Bone marrow (tissue), 2 donors: ENCODE results near the gene USF2.

Experiments used
- DNase-seq, 2 donors: peaks; one replicate each; lab custom pipeline; 2025; lab: John Stamatoyannopoulos, UW

Gene USF2

DNA sequence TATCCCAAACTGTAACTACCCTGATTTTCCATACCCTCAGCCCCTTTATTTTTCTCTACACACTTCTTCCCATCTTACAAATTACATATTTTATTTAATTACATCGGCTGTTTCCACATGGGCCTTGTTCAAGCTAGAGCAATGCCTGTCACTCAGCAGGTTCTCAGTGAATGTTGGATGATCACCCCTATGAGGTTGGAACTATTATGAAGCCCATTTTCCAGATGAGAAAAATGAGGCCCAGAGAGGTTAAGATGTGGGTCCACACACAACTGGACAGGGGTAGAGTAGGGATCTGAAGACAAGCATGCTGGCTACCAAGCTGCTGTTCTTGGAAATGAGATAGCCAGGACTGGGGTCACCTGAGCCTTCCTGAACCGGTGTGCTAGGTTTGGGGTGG is 33.2 kb downstream of the USF2 start:
- DNase-seq: no peak

DNA sequence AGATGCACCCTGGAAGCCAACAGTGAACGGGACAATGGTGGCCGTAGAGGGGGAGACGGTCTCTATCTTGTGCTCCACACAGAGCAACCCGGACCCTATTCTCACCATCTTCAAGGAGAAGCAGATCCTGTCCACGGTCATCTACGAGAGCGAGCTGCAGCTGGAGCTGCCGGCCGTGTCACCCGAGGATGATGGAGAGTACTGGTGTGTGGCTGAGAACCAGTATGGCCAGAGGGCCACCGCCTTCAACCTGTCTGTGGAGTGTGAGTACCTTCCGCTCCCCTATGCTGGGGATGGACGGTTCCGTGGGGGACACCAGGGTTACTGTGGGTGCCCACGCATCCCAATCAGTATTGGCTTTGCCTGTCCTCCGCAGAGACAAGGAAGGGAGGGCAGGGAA is 33.7 kb downstream of the USF2 start:
- DNase-seq: no peak

DNA sequence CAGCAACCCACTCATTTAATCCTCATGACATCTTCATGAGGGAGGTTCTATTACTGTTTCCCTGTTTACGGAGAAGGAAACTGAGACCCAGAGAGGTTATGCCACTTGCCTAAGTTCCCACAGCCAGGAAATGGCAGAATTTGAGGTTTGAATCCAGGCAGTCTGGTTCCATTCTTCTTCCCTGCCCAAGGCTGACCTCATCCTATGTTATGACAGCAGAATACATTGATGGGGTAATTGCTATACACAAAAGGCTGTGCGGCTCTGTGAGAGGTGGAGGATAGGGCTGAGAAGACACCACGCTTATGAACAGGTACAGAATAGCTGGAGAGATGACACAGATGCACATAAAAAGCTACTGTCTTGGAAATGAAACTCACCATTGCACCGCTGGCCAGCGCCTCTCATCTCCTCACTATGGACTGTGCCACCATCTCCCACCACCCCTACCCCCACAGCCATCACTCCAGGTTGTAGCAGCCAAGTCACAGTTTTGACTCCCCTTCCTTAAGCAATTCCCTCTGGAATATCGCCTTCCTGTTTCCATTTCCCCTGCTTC is 34.7 kb downstream of the USF2 start:
- DNase-seq: no peak

DNA sequence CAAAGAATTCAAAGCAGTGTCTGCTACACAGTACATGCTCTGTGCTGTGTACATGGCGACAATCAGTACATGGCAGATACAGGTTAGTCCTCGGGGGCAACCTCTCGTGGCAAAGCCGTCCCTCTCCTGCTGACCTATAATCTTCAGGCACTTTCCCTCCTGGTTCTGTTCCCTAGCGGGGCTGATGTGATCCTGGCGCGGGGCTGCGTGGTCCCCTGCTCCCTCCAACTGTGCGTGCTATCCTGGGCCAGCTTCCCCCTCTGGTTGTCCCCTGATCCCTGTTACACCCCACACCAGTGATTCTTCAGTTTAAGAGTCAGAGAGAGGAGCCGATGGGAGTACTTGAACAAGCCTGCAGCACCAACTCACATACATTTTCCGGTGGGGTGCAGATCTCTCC is 35.3 kb downstream of the USF2 start:
- no peak for DNase-seq

DNA sequence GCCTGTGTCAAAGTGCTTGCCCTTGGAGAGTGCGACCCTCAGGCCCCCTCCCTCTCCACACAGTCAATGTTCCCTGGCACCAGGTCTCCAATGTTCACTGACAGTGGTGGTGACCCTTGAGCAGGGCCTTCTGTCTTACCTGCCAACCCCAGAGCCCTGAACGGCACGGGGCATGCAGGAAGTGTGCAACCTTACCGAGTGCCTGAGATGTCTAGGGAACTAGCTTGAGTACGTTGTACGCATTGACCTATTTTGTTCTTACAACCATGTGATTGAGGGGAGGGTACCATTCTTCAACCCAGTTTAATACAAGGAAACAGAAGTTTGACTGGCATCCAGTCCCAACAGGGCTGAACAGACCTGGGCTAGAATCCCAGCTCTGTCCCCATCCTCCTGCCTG is 36.4 kb downstream of the USF2 start:
- no peak for DNase-seq

DNA sequence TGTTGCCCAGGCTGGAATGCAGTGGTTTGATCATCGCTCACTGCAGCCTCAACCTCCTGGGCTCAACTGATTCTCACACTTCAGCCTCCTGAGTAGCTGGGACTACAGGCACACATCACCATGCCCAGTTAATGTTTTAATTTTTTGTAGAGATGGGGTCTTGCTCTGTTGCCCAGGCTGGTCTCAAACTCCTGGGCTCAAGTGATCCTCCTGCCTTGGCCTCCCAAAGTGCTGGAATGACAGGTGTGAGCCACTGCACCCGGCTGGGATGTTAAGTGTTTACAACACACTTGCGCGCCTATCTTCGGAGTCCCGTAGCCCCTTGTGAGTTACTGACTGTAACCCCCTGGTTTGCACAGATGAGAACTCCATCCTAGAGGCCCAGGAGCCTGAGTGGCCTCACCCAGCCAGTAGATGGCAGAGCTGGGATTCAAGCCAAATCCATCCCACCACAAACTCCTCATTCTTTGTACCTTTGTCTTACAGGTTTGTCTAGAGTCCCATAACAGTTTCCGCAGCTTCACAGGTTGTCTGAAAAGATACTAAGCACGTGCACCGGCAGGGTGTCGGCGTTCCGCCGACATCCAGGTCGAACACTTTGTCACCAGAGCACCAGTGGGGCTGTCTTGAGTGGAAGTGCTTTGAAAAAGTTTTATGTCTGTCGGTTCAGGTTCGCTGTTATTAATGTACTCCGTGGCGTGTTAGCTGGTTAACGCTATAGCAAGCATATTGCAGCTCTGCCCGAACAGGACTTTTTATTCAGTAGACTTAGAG is 37.9 kb downstream of the USF2 start:
- DNase-seq: no peak

DNA sequence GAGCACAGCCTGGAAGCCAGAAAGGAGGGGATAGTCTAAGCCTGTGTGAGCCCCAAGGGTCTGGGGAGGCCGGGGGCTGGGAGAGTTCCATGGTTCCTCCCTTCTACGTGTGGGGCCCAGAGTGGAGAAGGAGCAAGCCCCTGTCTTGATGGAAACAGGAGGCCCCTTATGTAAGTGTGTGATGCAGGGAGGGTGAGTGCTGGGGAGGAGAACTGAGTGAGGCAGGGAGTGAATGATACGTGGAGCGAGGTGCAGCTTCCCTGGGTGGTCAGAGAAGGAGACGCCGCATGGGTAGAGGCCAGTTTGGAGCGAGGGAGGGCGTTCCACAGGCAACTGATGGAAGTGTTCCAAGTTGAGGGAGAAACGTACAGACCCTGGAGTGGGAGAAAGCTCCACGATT is 39.2 kb downstream of the USF2 start:
- no peak for DNase-seq

DNA sequence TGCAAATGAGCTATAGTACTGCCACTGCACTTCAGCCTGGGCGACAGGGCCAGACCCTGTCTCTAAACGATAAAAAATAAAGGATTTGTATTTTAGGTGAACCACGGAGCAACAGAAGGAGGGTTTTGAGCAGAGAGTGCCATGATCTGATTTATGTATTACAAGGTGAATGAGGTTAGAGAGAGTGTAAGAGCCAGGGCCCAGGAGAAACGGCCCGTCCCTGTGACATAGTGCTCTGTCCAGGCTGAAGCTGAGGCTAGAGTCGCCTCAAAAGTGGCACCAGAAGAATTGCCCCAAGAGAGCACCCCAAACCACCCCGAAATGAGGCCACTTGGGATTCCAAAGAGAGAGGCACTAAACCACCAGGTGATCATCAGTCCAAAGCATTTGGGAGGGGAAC is 40.1 kb downstream of the USF2 start:
- DNase-seq: no peak

DNA sequence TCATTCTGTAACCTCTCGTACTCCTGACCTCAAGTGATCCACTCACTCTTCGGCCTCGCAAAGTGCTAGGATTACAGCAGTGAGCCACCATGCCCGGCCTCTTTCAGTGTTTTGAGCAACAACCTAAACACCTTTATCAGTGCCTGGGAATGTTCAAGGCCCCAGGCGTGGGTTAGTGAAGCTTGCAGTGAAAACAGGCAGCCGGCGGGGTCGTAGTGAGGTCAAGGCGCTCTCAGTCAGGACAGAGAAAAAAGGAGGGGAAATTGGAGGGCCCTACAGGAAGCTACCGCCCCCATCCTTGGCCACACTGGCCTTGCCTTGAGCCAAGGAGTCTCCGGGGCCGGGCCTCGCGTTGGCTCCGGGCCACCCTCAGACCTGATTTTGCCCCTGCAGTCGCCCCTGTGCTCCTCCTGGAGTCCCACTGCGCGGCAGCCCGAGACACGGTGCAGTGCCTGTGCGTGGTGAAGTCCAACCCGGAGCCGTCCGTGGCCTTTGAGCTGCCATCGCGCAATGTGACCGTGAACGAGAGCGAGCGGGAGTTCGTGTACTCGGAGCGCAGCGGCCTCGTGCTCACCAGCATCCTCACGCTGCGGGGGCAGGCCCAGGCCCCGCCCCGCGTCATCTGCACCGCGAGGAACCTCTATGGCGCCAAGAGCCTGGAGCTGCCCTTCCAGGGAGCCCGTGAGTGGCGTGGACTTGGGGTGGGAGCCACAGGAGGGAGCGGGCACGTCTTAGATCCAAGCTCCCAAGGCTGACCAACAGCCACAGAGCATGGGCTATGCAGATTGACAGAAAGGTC is 40.9 kb downstream of the USF2 start:
- no peak for DNase-seq

DNA sequence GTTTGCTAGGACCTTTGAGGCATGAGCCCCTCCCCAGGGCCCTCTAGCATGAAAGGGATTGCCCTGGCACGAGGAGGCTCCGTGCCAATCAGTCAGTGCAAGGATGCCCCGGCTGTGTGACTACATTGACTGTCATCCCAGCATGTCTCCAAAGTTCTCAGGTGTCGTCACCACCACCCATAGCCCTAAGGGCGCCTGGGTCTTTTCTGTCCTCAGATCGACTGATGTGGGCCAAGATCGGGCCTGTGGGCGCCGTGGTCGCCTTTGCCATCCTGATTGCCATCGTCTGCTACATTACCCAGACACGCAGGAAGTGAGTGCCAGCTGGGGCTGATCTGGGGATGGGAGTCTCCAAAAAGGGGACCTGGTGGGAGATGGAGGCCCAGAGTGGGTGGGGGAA is 41.6 kb downstream of the USF2 start:
- no peak for DNase-seq

DNA sequence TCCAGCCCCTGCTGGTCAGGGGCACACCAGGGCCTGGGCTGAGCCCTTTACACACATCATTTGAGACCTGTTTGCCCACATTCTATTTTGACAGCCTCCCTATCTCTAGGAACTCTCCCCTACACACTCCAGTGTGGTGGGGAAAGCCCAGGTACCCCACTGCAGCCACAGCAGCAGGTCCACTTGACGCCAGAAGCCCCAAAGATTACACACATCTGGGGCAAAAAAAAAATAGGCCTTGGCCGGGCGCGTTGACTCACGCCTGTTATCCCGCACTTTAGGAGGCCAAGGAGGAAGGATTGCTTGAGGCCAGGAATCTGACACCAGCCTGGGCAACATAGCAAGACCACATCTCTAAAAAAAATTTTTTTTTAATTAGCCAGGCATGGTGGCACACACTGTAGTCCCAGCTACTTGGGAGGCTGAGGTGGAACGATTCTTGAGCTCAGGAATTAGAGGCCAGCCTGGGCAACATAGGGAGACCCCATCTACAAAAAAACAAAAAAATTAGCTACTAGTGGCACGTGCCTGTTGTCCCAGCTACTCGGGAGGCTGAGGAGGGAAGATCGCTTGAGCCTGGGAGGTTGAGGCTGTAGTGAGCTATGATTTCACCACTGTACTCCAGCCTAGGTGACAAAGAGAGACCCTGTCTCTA is 42.2 kb downstream of the USF2 start:
- DNase-seq: no peak

DNA sequence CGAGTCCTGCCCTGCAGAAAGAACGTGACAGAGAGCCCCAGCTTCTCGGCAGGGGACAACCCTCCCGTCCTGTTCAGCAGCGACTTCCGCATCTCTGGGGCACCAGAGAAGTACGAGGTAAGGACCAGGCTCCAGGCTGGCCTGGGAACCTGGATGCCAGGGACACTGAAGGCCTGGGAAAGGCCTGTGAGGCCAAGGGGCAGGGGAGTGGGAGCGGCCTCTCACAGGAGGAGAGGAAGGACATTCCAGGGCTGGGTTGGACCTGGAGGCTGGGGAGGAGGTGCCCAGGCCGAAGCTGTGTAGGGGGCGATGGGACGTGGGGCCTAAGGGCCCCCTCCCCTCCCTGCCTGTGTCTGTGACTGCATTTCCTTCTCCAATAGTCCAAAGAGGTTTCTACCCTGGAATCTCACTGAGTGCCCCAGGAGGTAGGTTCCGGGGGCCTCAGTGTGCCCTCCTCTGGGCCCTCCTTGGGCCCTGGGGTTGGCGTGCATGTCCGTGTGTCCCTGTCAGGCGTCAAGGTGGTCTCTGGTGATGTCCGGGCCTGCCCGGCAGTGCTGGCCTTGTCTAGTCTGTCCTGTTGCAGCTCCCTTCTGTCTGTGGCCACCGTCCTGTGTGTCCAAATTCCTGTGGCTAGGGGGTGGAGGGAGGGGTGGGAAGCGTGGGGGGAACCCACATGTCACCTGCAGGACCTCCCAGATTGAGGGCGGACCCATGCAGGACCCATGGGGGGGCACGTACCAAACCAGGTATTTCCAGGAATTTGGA is 43.3 kb downstream of the USF2 start:
- no peak for DNase-seq

DNA sequence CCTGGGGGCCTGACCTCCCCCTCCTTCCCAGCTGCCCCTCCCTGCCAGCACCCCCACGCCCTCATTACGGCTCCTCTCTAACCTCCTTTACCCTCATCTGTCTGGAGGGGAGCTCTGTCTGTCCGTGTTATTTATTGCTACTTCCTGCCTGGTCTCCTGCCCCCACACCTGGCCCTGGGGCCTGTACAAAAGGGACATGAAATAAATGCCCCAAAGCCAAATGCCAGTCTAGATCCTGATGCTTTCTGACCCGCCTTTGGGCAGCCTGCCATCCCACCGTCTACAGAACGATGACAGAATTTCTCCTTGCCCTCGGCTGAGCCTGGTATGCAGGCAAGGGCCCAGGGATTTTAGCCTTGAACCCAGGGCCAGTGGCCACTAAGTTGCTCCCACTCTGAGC is 44.8 kb downstream of the USF2 start:
- DNase-seq: peak in 1 of 2 donors; percentile 12

DNA sequence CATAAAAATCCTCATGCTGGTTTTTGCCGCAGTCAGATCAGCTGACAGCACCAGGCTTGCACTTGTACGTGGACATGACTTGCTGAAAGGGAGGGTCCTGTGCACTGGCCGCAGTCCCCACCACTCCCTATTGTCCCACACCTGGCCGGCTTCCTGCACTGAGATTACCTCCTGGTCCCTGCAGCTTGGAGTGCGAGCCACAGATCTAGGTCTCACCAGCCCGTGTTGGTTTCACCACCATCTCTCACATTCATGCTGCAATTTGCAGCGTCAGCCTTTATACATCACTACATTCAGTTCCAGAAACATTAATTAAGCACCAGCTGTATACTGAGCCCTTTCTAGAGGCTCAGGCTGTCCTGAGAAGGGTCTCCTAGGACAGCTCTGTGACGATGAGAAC is 45.3 kb downstream of the USF2 start:
- DNase-seq: no peak

DNA sequence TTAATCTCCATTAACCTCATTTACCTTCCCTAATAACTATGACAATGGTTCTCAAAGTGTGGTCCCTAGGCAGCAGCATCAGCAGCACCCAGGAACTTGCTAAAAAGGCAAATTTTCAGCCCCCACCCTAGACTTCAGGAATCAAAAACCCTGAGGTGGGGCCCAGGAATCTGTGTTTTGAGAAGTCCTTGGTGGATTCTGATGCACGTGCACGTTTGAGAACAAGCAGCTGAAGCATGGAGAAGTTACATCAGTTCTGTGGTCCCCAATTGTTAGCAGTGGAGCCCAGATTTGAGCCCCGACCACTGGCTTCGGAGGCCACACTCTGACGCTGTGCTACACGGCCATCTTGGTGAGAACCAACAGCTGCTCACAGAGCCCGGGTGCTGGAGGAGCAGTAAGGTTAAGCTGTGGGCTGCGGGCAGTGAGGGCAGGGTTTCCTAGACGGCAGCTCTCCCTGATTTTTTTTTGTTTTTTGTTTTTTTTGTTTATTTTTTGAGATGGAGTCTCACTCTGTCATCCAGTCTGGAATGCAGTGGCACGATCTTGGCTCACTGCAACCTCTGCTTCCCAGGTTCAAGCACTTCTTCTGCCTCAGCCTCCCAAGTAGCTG is 46.2 kb downstream of the USF2 start:
- no peak for DNase-seq

DNA sequence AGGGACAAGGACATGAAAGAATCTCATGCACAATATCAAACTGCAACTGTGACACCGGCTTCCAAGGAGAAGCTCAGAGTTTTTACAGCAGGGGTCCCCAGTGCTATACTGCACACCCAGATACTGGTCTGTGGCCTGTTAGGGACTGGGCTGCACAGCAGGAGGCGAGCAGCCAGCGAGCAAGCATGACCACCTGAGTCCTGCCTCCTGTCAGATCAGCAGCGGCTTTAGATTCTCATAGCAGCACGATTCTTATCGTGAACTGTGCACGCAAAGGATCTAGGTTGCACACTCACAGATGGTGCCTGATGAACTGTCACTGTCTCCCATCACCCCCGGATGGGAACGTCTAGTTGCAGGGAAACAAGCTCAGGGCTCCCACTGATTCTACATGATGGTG is 47.1 kb downstream of the USF2 start:
- no peak for DNase-seq

DNA sequence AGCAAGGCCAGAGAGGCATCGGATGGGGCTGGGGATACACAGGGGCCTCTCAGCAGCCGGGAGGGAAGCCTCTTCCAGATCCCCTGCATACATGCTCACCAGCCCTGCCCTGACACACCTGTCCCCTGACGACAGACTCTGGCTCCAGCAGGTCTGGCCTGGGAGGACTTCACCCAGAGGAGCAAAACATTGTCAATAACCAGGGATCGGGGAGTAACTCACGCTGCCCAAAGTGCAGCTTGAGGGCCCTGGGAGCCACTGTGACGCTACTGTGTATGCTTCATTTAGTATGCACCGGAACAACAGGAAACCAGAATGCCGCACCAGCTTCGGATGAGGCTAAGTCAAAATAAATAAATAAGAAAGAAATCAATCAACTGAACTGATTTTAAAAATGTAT is 47.8 kb downstream of the USF2 start:
- DNase-seq: no peak

DNA sequence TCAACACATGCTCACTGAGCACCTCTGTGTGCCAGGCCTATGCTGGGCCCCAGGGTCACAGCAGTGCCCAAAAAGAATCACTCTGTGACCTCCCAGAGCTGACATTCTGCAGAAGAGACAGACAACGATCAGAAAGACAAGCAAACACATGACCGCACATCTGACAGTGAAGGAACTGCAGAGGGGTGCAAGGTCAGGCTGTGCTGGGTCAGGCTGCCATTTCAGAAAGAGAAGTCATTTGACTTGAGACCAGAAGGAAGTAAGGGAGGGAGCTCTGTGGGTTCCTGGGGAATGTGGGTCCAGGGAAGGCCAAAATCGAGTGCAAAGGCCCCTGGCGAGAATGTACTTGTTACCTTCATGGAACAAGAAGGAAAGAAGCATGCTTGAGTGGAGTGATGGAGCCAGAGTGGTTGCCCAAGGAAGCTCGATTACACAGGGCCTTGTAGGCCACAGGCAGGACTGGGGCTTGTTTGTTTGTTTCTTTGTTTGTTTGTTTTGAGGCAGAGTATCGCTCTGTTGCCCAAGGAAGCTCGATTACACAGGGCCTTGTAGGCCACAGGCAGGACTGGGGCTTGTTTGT is 48.8 kb downstream of the USF2 start:
- DNase-seq: no peak

DNA sequence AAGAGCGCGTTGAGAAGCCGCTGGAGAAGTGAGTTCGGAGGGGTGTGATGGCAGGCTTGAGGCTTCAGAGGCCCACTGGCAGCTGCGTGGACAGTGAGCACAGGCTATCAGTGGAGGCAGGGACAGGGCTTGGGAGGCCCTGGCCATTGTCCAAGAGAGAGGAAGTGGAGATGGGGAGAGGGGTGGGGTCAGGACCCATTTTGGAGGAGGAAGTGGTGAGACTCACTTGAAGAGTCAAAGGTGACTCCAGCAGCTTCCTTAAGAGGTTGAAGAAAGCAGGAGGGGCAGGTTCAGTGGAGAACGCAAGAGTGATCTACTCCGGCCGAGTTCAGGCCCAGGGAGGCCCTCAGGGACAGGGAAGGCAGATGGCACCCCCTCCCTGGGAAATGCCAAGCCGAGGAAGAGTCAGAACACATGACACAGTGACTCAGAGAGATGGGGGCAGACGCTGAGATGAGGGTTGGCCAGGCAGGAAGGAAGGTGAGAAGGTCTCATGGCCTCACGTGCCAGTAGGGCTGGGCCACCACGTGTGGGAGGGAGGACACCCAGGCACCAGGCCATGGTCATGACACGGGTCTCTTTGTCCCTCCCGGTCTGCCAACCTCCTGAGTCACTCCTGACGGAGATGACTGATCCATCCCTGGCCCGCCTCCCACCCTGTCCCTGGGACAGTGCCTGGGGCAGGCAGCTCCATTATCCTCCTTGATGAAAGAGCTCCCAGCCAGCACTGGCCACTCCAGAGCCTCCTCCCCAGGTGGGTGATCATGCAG is 50.1 kb downstream of the USF2 start:
- peak in 1 of 2 donors; percentile 57 for DNase-seq

DNA sequence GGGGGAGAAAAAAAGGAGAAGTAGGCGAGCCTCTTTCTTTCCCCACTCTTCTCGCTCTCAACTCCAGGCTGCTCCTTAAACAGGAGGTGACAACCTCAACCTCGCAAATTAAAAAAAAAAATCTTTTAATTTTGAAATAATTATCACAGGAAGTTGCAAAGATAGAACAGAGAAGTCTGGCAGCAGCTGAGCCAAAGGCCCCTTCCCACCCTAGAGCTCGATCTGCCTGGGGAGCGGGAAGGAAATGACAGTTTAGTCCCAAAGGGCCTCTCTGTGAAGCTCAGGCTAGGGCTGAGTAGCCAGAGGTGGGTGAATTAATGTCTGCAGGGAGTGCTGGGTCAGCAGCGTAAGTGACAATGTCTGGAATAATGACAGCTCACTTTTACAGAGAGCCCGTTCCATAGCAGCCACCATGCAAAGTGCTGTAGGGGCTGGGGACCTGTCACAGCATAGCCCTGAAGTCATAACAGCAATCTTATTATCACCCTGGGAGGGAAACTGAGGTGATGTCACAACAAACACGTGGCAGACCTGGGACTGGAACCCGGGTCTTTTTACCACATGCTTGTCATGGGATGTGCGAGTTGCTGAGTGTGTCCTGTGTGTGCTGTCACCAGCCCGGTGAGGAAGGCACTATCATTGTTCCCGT is 51.4 kb downstream of the USF2 start:
- DNase-seq: peak; percentile 22 to 27
